HEK293T (cell line): ENCODE data around the gene TMEM62.
"Not testable (repeated sequence)": the region's sequence is repeated elsewhere in the genome, so short reads cannot be mapped to it uniquely, and the experiment has no call there.

ENCODE experiments used
- FOXA1 ChIP-seq: fragments of 450-650 bp; IDR thresholded peaks from 2 replicates; pipeline ENCODE4 v1.6.1; 2016; ENCODE audit warnings: mild to moderate bottlenecking
- HDGF ChIP-seq: fragments of 450-650 bp; IDR thresholded peaks from 2 replicates; pipeline ENCODE4 v1.6.1; 2017; ENCODE audit warnings: antibody characterized with exemption, borderline replicate concordance
- LEF1 ChIP-seq: fragments of 450-650 bp; IDR thresholded peaks from 2 replicates; pipeline ENCODE4 v1.6.1; 2017; ENCODE audit warnings: mild to moderate bottlenecking, borderline replicate concordance
- NFRKB ChIP-seq: fragments of 450-650 bp; IDR thresholded peaks from 2 replicates; pipeline ENCODE4 v1.6.1; 2016; ENCODE audit warnings: mild to moderate bottlenecking, moderate library complexity
- SUZ12 ChIP-seq: fragments of 450-650 bp; IDR thresholded peaks from 2 replicates; pipeline ENCODE4 v1.6.1; 2016; ENCODE audit warnings: mild to moderate bottlenecking

DNA sequence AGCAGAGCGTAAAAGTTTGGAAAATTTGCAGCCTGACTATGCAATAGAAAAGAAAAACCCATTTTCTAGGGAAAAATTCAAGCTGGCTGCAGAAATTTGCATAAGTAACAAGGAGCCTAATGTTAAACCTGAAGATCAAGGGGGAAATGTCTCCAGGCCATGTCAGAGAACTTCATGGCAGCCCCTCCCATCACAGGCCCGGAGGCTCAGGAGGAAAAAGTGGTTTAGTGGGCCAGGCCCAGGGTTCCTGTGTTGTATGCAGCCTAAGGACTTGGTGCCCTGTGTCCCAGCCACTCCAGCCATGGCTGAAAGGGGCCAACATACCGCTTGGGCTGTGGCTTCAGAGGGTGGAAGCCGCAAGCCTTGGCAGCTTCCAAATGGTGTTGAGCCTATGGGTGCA lies 65.2 kb downstream of the TMEM62 start:
- TF ChIP-seq NFRKB, FOXA1, LEF1, HDGF, SUZ12: not testable (repeated sequence)
